GM06990 (cell line): ENCODE results near the gene OR10V1.

Experiments
- DNase-seq: peaks from one replicate; pipeline ENCODE4 v3.0.0-alpha.2; 2011; ENCODE audit not compliant: insufficient read length; ENCODE audit errors: extremely low read depth
- H3K27me3 ChIP-seq: replicated peaks from 2 replicates; pipeline ENCODE4 v1.6.0; 2011; ENCODE audit warnings: low read length; ENCODE audit not compliant: control insufficient read depth, insufficient read depth
- H3K36me3 ChIP-seq: 2 replicates; pipeline ENCODE4 v1.5.1; 2011; ENCODE audit warnings: low read length; ENCODE audit not compliant: control insufficient read depth, insufficient read depth
- H3K4me3 ChIP-seq: replicated peaks from 2 replicates; pipeline ENCODE4 v1.5.1; 2011; ENCODE audit warnings: low read depth, mild to moderate bottlenecking, control low read depth, low read length
- TF ChIP-seq, protein P1 (sequence below): IDR thresholded peaks from 2 replicates; pipeline ENCODE4 v1.5.1; 2011; ENCODE audit warnings: low read length, control low read depth, mild to moderate bottlenecking, inconsistent platforms; ENCODE audit not compliant: insufficient read depth, poor library complexity, severe bottlenecking

Gene OR10V1

DNA sequence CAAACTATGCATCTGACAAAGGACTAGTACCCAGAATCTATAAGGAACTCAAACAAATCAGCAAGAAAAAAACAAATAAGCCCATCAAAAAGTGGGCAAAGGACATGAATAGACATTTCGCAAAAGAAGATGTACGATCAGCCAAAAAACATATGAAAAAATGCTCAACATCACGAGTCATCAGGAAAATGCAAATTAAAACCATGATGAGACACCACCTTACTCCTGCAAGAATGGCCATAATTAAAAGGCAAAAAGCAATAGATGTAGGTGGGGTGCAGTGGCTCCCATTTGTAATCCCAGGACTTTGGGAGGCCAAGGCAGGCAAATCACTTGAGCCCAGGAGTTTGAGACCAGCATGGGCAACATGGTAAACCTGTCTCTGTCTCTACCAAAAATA lies 10.4 kb upstream of the OR10V1 start:
- no peaks in the 10 kb centered on the region for H3K36me3 ChIP-seq
- DNase-seq = no peak
- no peaks in the 10 kb centered on the region for H3K27me3 ChIP-seq
- H3K4me3 ChIP-seq = no peak overlapping the region
- TF ChIP-seq, protein P1, sequence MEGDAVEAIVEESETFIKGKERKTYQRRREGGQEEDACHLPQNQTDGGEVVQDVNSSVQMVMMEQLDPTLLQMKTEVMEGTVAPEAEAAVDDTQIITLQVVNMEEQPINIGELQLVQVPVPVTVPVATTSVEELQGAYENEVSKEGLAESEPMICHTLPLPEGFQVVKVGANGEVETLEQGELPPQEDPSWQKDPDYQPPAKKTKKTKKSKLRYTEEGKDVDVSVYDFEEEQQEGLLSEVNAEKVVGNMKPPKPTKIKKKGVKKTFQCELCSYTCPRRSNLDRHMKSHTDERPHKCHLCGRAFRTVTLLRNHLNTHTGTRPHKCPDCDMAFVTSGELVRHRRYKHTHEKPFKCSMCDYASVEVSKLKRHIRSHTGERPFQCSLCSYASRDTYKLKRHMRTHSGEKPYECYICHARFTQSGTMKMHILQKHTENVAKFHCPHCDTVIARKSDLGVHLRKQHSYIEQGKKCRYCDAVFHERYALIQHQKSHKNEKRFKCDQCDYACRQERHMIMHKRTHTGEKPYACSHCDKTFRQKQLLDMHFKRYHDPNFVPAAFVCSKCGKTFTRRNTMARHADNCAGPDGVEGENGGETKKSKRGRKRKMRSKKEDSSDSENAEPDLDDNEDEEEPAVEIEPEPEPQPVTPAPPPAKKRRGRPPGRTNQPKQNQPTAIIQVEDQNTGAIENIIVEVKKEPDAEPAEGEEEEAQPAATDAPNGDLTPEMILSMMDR = no peak

DNA sequence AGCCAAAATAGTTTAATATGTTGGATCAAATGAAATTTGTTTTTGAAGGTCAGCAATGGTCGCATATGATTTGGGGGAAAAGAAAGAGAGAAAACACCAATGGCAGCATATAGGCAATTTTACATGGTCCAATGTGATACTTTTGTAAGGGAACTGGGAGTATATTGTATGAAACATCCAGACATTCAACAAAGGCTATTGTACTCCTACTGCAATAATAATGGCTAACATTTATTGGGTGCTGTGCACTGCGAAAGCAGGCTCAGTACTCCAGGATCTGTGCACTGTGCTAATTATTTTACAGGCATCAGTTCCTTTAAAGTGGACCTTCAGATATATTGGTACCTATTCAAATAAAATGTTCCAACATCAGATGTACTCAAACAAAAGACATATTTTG lies 5.9 kb upstream of the OR10V1 start:
- TF ChIP-seq, protein P1 = no peak
- Histone ChIP-seq H3K27me3 (no peaks in the 10 kb centered on the region; the same call in 1 of the 2 replicates), H3K36me3 (no peaks in the 10 kb centered on the region), H3K4me3 (no peak overlapping the region)
- no peak for DNase-seq

DNA sequence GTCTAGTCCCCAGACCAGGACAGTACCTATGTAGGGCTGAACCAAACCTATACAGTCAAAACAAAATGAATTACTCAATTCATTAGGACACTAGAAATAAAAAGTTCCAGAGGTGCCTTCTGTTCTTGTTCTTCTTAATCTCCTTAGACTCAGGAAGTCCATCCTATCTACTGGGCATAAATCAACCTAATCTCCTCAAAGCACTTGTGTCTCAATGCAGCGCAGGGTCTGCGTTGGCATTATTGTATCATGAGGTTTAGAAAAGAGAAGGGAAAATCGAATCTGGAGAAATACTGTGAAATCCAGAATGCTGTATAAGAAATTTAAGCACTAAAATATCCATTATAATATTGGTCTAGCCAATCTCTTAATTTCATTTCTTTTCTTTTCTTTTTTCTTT lies 2.4 kb upstream of the OR10V1 start:
- no peak for DNase-seq
- Histone ChIP-seq H3K27me3 (no peaks in the 10 kb centered on the region; the same call in 1 of the 2 replicates), H3K36me3 (no peaks in the 10 kb centered on the region), H3K4me3 (no peak overlapping the region)
- TF ChIP-seq, protein P1 = no peak

DNA sequence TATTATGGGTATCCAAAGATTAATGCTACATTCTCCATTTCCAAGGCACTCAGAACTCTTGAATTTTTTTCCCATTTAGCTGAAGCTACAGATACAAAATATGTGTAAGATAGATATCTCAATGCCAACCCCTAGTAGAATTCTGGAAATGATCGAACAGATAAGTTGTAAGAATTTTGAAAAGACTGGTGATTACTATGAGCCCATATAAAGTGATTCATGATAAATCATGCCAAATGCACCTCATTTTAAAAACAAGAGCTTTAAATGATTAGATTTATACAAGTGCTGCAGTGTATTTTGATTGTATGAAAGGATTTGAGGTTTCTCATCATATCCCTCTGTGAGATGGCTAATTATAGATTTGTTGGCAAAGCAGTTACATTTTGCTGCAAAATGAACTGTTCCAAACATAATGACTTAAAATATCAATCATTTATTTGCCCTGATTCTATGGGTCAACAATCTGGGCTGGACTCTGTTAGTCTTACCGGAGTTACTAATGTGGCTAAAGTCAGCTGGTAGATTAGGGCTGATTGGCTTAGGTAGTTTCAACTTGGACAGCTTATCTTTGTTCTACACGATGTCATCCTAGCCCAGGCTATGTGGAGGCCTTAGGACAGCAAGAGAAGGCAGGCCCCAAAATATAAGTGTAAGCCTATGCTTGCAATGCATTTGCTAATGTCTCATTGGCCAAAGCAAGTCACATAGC lies 3.4 kb downstream of the OR10V1 start:
- Histone ChIP-seq H3K36me3 (no peaks in the 10 kb centered on the region), H3K4me3 (no peak overlapping the region), H3K27me3 (no peaks in the 10 kb centered on the region)
- no peak for DNase-seq
- TF ChIP-seq, protein P1 = no peak

DNA sequence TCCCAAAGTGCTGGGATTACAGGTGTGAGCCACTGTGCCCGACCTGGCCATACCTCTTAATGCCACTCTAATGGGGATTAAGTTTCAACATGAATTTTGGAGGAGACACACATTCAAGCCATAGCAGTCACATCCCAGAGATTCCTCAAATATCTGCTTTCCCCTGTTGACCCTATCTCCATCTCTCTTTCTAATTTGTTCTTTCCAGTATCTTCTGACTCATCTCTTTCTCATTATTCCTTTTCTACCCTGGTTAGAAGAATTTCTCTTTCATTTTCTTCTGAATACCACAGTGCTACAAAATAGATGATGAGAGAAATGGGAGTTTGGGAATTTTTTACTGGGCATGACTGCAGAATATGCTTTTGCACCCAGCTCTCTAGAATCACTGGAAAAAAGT lies 5.1 kb downstream of the OR10V1 start:
- TF ChIP-seq, protein P1 = no peak
- no peak overlapping the region for H3K4me3 ChIP-seq
- DNase-seq = no peak

DNA sequence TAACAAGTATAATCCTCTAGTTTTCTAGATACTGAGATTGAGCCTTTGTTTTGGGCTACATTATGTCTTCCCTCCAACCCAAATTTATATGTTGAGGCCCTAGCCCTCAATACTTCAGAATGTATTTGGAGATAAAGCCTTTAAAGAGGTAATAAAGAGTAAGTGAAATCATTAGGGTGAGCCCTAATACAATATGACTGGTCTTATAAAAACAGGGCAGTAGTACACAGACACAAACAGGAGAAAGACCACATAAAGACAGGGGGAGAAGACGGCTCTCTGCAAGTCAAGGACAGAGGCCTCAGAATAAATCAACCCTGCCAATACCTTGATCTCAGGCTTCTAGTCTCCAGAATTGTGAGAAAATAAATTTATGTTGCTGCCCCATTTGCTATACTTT lies 6.3 kb downstream of the OR10V1 start:
- no peaks in the 10 kb centered on the region for H3K36me3 ChIP-seq
- DNase-seq = no peak
- TF ChIP-seq, protein P1 = no peak
- no peak overlapping the region for H3K4me3 ChIP-seq
- no peaks in the 10 kb centered on the region; the same call in 1 of the 2 replicates for H3K27me3 ChIP-seq

More for the DNA sequence above, 5.1 kb downstream of the OR10V1 start:
- H3K27me3 ChIP-seq = no peaks in the 10 kb centered on the region; the same call in 1 of the 2 replicates
- no peaks in the 10 kb centered on the region for H3K36me3 ChIP-seq
